ENCODE measurements around the gene PTPRA.

Gene PTPRA

GRCh38 chr20:2907519-2907918 lies 34.2 kb downstream of the PTPRA start:
- no peak overlapping the region for H3K4me3 ChIP-seq (ENCODE audit: low read depth, low read length)
- DNase-seq (ENCODE audit: low read depth) = no peak
- TF ChIP-seq CTCF (IDR thresholded peaks at IDR 0.05; ENCODE audit: low read depth, low read length, missing control alignments) = no peak

- no peak overlapping the region for H3K4me3 ChIP-seq (ENCODE audit: low read depth, low read length)
- TF ChIP-seq CTCF (IDR thresholded peaks at IDR 0.05; ENCODE audit: low read depth, low read length, missing control alignments) = no peak
- DNase-seq (ENCODE audit: low read depth) = no peak
Observed at GRCh38 chr20:2909953-2910352, 36.7 kb downstream of the PTPRA start.

- TF ChIP-seq CTCF (IDR thresholded peaks at IDR 0.05; ENCODE audit: low read depth, low read length, missing control alignments) = no peak
- no peak overlapping the region for H3K4me3 ChIP-seq (ENCODE audit: low read depth, low read length)
- DNase-seq (ENCODE audit: low read depth) = no peak
Observed at GRCh38 chr20:2911200-2911599, 37.9 kb downstream of the PTPRA start.

DNA sequence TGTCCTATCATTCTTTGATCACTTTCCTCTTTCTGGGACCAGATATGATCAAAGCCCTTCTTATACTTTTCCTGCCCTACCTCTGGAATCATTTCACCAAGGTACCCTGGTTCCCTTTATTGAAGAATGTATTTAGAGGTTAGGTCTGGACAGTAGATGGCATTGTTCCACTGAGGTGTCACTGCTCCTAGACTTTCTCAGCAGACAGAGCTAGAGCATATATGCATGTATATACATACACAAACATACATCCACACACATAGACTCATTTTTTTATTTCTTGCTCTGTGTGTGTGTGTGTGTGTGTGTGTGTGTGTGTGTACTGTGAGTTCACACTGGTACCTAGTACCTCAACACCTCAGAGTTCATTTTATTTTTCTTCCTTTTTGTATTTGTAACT lies 40.9 kb downstream of the PTPRA start:
- peak; percentile 23 for TF ChIP-seq CTCF (IDR thresholded peaks at IDR 0.05; ENCODE audit: low read depth, low read length, missing control alignments)
- H3K4me3 ChIP-seq (ENCODE audit: low read depth, low read length) = no peak overlapping the region
- no peak for DNase-seq (ENCODE audit: low read depth)

GRCh38 chr20:2917266-2917665 lies 44.0 kb downstream of the PTPRA start:
- H3K4me3 ChIP-seq (ENCODE audit: low read depth, low read length) = no peak overlapping the region
- no peak for DNase-seq (ENCODE audit: low read depth)
- TF ChIP-seq CTCF (IDR thresholded peaks at IDR 0.05; ENCODE audit: low read depth, low read length, missing control alignments) = no peak

DNA sequence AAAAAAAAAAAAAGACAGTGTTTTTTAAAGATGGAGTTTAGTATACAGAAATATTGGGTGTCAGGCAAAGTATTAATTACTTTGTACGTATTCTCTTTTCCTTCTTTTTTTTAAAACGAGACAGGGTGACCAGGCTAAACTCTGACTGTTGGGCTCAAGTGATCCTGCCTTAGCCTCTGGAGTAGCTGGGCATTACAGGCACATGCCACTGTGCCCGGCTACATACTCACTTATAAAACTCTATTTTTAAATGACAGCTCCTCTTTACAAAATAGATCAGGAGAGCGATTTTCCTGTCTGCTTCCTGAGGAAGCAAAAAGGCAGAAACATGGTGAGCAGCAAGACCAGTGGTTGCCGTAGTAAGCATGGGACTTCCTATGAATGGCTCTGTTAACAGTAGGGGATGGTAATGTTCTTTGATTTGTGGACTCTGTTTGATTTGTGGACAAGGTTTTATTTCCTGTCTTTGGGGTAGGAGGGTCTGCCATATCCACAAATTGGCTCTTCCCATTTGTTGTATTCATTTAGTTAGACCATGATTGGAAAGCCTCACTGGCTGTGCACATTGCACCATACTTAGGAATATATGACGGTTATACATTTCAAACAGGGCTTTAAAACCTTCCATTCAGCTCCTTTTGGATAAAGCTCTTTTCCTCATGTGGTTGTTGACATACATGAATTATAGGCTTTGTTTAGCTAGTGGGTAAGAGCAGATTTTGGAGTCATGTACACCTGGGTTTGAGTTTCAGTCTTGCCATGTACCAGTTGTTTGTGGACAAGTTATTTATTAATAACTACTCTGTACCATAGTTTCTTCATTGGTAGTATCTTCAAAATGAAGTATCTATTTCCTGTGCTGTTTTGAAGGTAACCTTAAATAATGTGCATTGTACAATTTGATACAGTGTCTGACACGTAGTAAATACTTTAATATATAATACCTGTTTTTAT lies 45.1 kb downstream of the PTPRA start:
- no peak overlapping the region for H3K4me3 ChIP-seq (ENCODE audit: low read depth, low read length)
- no peak for TF ChIP-seq CTCF (IDR thresholded peaks at IDR 0.05; ENCODE audit: low read depth, low read length, missing control alignments)
- DNase-seq (ENCODE audit: low read depth) = no peak
